HL-60 (cell line): ENCODE results near the gene KIAA1671.

Experiments used
- DNase-seq, 2 experiments: peaks; one replicate each; pipeline ENCODE4 v3.0.0-alpha.2; 2010 to 2020; ENCODE audit warnings: low read depth in 1 of 2, low spot score in 1 of 2
- H3K27ac ChIP-seq: fragments of 250-450 bp; sonication (Bioruptor Pico); replicated peaks from 2 replicates; pipeline ENCODE4 v1.5.1; 2020; ENCODE audit warnings: mild to moderate bottlenecking, moderate library complexity
- H3K27me3 ChIP-seq: fragments of 250-450 bp; sonication (Bioruptor Pico); 2 replicates; pipeline ENCODE4 v1.5.1; 2021; ENCODE audit warnings: mild to moderate bottlenecking, moderate library complexity; ENCODE audit not compliant: insufficient read depth, poor library complexity, severe bottlenecking
- H3K4me3 ChIP-seq: replicated peaks from 2 replicates; pipeline ENCODE4 v1.5.1; 2011; ENCODE audit warnings: mild to moderate bottlenecking, control low read depth, low read length; ENCODE audit not compliant: insufficient read depth
- GABPA ChIP-seq: IDR thresholded peaks from 2 replicates; pipeline ENCODE4 v1.6.1; 2012; ENCODE audit warnings: low read depth
- POLR2AphosphoS5 ChIP-seq: IDR thresholded peaks from 2 replicates; pipeline ENCODE4 v1.6.1; 2012; ENCODE audit warnings: low read depth
- SPI1 ChIP-seq: IDR thresholded peaks from 2 replicates; pipeline ENCODE4 v1.6.1; 2012; ENCODE audit warnings: low read depth, mild to moderate bottlenecking, borderline replicate concordance
- TF ChIP-seq, protein P1 (sequence below): IDR thresholded peaks from one replicate; pipeline ENCODE4 v1.5.1; 2011; ENCODE audit warnings: low read length, control low read depth, inconsistent platforms; ENCODE audit not compliant: insufficient read depth
- TF ChIP-seq, protein P2 (sequence below): IDR thresholded peaks from 2 replicates; pipeline ENCODE4 v1.6.1; 2012; ENCODE audit warnings: low read depth; ENCODE audit not compliant: insufficient replicate concordance

Gene KIAA1671

DNA sequence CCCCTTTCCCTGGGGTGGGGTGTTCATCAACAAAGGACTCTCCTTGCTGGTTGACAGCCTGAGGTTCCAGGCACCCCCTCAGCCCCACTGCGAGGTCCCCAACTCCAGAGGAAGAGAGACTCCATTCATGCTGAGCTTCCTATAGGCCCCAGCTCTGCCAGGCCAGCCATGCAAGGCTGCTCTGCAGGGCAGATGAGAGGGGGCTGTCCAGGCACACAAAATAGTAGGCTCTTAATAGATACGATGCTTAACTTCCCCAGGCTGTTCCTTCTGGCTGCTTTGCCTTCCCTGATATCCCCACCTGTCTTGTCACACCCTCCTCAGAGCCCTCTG lies 202.1 kb downstream of the KIAA1671 start:
- TF ChIP-seq, protein P1, sequence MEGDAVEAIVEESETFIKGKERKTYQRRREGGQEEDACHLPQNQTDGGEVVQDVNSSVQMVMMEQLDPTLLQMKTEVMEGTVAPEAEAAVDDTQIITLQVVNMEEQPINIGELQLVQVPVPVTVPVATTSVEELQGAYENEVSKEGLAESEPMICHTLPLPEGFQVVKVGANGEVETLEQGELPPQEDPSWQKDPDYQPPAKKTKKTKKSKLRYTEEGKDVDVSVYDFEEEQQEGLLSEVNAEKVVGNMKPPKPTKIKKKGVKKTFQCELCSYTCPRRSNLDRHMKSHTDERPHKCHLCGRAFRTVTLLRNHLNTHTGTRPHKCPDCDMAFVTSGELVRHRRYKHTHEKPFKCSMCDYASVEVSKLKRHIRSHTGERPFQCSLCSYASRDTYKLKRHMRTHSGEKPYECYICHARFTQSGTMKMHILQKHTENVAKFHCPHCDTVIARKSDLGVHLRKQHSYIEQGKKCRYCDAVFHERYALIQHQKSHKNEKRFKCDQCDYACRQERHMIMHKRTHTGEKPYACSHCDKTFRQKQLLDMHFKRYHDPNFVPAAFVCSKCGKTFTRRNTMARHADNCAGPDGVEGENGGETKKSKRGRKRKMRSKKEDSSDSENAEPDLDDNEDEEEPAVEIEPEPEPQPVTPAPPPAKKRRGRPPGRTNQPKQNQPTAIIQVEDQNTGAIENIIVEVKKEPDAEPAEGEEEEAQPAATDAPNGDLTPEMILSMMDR = no peak
- no peak for TF ChIP-seq SPI1
- TF ChIP-seq, protein P2, sequence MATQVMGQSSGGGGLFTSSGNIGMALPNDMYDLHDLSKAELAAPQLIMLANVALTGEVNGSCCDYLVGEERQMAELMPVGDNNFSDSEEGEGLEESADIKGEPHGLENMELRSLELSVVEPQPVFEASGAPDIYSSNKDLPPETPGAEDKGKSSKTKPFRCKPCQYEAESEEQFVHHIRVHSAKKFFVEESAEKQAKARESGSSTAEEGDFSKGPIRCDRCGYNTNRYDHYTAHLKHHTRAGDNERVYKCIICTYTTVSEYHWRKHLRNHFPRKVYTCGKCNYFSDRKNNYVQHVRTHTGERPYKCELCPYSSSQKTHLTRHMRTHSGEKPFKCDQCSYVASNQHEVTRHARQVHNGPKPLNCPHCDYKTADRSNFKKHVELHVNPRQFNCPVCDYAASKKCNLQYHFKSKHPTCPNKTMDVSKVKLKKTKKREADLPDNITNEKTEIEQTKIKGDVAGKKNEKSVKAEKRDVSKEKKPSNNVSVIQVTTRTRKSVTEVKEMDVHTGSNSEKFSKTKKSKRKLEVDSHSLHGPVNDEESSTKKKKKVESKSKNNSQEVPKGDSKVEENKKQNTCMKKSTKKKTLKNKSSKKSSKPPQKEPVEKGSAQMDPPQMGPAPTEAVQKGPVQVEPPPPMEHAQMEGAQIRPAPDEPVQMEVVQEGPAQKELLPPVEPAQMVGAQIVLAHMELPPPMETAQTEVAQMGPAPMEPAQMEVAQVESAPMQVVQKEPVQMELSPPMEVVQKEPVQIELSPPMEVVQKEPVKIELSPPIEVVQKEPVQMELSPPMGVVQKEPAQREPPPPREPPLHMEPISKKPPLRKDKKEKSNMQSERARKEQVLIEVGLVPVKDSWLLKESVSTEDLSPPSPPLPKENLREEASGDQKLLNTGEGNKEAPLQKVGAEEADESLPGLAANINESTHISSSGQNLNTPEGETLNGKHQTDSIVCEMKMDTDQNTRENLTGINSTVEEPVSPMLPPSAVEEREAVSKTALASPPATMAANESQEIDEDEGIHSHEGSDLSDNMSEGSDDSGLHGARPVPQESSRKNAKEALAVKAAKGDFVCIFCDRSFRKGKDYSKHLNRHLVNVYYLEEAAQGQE = no peak
- TF ChIP-seq POLR2AphosphoS5 = no peak
- TF ChIP-seq GABPA = no peak
- DNase-seq = no peak
- Histone ChIP-seq H3K27me3 (no peaks in the 10 kb centered on the region), H3K4me3 (no peak overlapping the region), H3K27ac (no peak overlapping the region)

DNA sequence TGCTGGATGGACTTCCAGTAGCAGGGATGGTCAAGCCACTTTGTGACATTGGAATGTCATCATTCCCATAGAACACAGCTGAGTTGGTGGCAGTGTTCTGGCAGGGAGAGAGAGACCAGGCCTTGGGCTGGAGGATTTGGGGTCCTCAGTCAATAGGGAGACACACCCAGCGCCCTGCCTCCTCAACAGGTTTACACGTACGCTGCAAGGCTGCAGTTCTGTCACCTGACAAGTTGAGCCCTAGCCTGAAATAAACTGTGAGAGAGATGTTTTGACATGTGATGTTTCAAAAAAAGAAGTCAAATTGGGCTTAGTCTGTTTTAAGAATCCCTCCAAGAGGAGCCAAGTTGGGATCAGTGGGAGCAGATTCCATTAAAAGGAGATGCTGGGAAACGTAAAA lies 204.2 kb downstream of the KIAA1671 start:
- H3K27ac ChIP-seq = no peak overlapping the region
- H3K27me3 ChIP-seq = no peaks in the 10 kb centered on the region
- no peak for DNase-seq
- no peak for TF ChIP-seq SPI1
- no peak for TF ChIP-seq POLR2AphosphoS5
- TF ChIP-seq, protein P1 = no peak
- no peak for TF ChIP-seq GABPA
- H3K4me3 ChIP-seq = no peak overlapping the region

DNA sequence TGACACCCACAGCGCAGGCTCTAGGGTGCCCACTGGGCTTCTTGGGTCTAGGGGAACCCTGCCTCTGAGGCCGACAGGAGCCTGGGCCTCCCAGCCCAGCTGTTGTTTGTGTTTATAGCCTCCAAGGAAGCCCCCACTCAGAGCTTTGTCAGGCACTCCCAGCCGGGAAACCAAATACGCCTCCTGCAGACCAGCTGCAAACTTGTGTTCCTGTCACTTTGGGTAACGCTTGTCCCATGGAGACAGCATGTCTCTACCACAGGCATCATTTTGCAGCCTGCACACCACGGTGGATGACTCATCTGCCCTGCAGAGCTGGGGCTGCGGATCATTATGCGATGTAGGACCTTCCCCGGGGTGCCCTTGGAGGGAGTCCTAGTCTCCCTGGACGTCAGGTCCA lies 206.5 kb downstream of the KIAA1671 start:
- no peak for DNase-seq
- TF ChIP-seq POLR2AphosphoS5 (no peak), GABPA (no peak), SPI1 (no peak)
- TF ChIP-seq, protein P2 = no peak
- TF ChIP-seq, protein P1 = no peak
- Histone ChIP-seq H3K4me3 (no peak overlapping the region), H3K27me3 (no peaks in the 10 kb centered on the region), H3K27ac (no peak overlapping the region)

DNA sequence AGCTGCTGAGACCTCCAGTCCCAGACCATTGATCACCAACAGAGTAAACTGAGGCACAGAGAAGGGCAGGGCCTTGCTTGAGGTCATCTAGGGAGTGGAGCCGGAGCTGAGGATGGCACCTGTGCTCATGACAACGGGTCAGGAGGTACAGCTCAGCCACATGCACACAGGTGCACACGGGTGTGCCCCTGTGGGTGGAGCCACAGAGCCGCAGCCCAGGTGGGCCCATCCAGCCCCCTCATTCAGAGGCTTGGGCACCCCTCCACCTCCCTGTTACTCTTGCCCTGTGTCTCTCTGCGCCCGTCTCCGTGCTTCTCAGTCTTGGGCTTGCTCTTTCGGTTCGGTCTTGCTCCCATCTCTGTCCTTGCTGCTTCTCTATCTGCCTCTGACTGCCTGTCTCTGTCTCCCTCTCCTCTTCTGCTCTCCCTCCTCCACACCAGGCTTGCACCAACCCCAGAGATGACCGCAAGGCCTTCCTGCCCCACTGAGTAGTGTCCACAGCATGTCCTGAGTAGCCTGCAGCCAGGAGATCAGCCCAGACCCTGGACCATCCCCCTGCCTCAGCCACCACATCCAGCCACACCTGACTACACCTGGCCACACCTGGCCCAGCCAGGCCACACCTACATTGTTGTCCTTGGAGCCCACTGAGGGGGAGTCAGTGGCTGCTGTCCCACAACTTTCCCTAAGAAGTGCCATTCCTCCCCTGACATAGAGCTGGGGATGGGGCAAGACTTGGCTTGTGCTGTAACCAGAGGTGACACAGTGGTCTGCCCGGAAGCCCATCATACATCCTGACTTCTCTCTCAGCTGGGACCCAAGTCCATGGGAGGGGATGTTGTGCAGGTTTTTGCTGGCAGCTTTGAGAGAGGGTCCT lies 207.8 kb downstream of the KIAA1671 start:
- H3K27me3 ChIP-seq = no peaks in the 10 kb centered on the region
- TF ChIP-seq POLR2AphosphoS5 (no peak), GABPA (no peak), SPI1 (no peak)
- TF ChIP-seq, protein P2 = no peak
- TF ChIP-seq, protein P1 = no peak
- H3K27ac ChIP-seq = no peak overlapping the region
- H3K4me3 ChIP-seq = no peak overlapping the region
- no peak for DNase-seq
